H1 (cell line): ENCODE data around the gene GLG1. TPM values are rescaled to one million over a fixed set of nuclear protein-coding genes. Genes with fewer than 3 reads are reported as not detected.

Experiments
- BACH1 ChIP-seq: IDR thresholded peaks from 2 replicates; pipeline ENCODE4 v1.6.1; 2012; ENCODE audit warnings: low read length, improper control_type of control experiment
- BCL11A ChIP-seq, 2 experiments: IDR thresholded peaks; one replicate each; pipeline ENCODE4 v1.6.1; 2011; ENCODE audit warnings: low read depth in 2 of 2, low read length in 2 of 2, mild to moderate bottlenecking in 2 of 2
- CTBP2 ChIP-seq: IDR thresholded peaks from 2 replicates; pipeline ENCODE4 v1.7.0; 2011; ENCODE audit warnings: borderline replicate concordance, mild to moderate bottlenecking, moderate library complexity, mixed read lengths, low read length; ENCODE audit not compliant: insufficient read depth, insufficient read length
- NANOG ChIP-seq: IDR thresholded peaks from 2 replicates; pipeline ENCODE4 v1.6.1; 2011; ENCODE audit warnings: low read length, low read depth, mild to moderate bottlenecking, inconsistent platforms; ENCODE audit not compliant: insufficient read depth, poor library complexity, severe bottlenecking
- POLR2AphosphoS5 ChIP-seq: IDR thresholded peaks from 2 replicates; pipeline ENCODE4 v1.6.1; 2011; ENCODE audit warnings: low read depth, low read length
- SIRT6 ChIP-seq: IDR thresholded peaks from one replicate; pipeline ENCODE4 v1.7.1; 2012; ENCODE audit warnings: low read length, inconsistent platforms
- SIX5 ChIP-seq: IDR thresholded peaks from 2 replicates; pipeline ENCODE4 v1.6.1; 2011; ENCODE audit warnings: mild to moderate bottlenecking, low read depth, low read length
- ZNF274 ChIP-seq: IDR thresholded peaks from 2 replicates; pipeline ENCODE4 v1.7.0; 2012; ENCODE audit warnings: low read length, borderline replicate concordance; ENCODE audit errors: extremely low read depth
- polyA plus RNA-seq, 7 experiments: library from polyadenylated mRNA; depleted of rRNA in 3 of 7; stranded (reverse) in 5 of 7; unstranded in 2 of 7; fragments of >200 nt in 5 of 7; fragments of 200-250 nt in 2 of 7; gene quantifications; 1 replicate in 5 of 7; 2 replicates in 1 of 7; 4 replicates in 1 of 7; pipeline versions ENCODE4 v1.2.1 to v1.2.3, GENCODE V29; 2011 to 2013; ENCODE audit warnings: missing spikeins in 2 of 7, mixed read lengths in 2 of 7
- total RNA-seq: library from RNA; stranded (reverse); fragmentation: NEBNext Ultra II Directional; extraction: Animal tissue kit (Norgen Biotek cat#: 25700); gene quantifications from 2 replicates; pipeline ENCODE4 v1.2.1, GENCODE V29; 2021
- TF ChIP-seq, protein P1 (sequence below), 3 experiments: IDR thresholded peaks; 1 replicate in 2 of 3; 2 replicates in 1 of 3; pipeline versions ENCODE4 v1.5.1 to v1.6.1; 2011; ENCODE audit warnings: low read length in 3 of 3, mild to moderate bottlenecking in 3 of 3, inconsistent platforms in 2 of 3, low read depth in 1 of 3, moderate library complexity in 1 of 3; ENCODE audit not compliant: insufficient read depth in 1 of 3; ENCODE audit errors: control extremely low read depth in 1 of 3

The GLG1 gene
- total and polyA plus RNA-seq, 2 of the 8 experiments (the other 6 are each of a cell fraction or from before 2014, with no cell fraction given) = 53.4 to 139 TPM

- TF ChIP-seq SIX5 = no peak
- TF ChIP-seq BCL11A (IDR thresholded peaks at IDR 0.05; ENCODE audit: low read depth in 2 of 2, low read length in 2 of 2) = no peak
- TF ChIP-seq, protein P1, sequence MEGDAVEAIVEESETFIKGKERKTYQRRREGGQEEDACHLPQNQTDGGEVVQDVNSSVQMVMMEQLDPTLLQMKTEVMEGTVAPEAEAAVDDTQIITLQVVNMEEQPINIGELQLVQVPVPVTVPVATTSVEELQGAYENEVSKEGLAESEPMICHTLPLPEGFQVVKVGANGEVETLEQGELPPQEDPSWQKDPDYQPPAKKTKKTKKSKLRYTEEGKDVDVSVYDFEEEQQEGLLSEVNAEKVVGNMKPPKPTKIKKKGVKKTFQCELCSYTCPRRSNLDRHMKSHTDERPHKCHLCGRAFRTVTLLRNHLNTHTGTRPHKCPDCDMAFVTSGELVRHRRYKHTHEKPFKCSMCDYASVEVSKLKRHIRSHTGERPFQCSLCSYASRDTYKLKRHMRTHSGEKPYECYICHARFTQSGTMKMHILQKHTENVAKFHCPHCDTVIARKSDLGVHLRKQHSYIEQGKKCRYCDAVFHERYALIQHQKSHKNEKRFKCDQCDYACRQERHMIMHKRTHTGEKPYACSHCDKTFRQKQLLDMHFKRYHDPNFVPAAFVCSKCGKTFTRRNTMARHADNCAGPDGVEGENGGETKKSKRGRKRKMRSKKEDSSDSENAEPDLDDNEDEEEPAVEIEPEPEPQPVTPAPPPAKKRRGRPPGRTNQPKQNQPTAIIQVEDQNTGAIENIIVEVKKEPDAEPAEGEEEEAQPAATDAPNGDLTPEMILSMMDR (IDR thresholded peaks at IDR 0.05; ENCODE audit: control extremely low read depth in 1 of 3, insufficient read depth in 1 of 3, low read depth in 1 of 3, low read length in 3 of 3) = no peak
- TF ChIP-seq BACH1 = no peak
- TF ChIP-seq CTBP2 = no peak
- TF ChIP-seq ZNF274 = no peak
- TF ChIP-seq NANOG = no peak
- no peak for TF ChIP-seq SIRT6
- no peak for TF ChIP-seq POLR2AphosphoS5
Observed at GRCh38 chr16:74465851-74466685, 140.8 kb downstream of the GLG1 start (continued).
